H9 (cell line): ENCODE data around the gene SLC24A4. TPM values are rescaled to one million over a fixed set of nuclear protein-coding genes. Genes with fewer than 3 reads are reported as not detected.
A peak's percentile ranks its signal among the peaks of the same experiment; 100 is the strongest.

Source experiments
- DNase-seq: peaks from one replicate; pipeline ENCODE4 v3.0.0-alpha.2; 2017
- H2AFZ ChIP-seq: one replicate; pipeline ENCODE4 v1.6.1; 2013; ENCODE audit warnings: mild to moderate bottlenecking, low read length, control low read depth, moderate library complexity
- H2AK5ac ChIP-seq: 2 replicates; pipeline ENCODE4 v1.6.1; 2013; ENCODE audit warnings: low read length, control low read depth, mixed read lengths; ENCODE audit not compliant: insufficient read length
- H2BK120ac ChIP-seq: one replicate; pipeline ENCODE4 v1.6.1; 2013; ENCODE audit warnings: low read depth, mild to moderate bottlenecking, low read length, control low read depth, inconsistent platforms; ENCODE audit not compliant: poor library complexity, severe bottlenecking
- H2BK12ac ChIP-seq: 2 replicates; pipeline ENCODE4 v1.6.1; 2013; ENCODE audit warnings: low read length, control low read depth, mixed read lengths, low read depth; ENCODE audit not compliant: insufficient read length
- H2BK15ac ChIP-seq: 2 replicates; pipeline ENCODE4 v1.6.1; 2013; ENCODE audit warnings: low read depth, low read length, control low read depth
- H2BK20ac ChIP-seq: one replicate; pipeline ENCODE4 v1.6.1; 2013; ENCODE audit warnings: low read depth, mild to moderate bottlenecking, low read length, control low read depth, inconsistent platforms; ENCODE audit not compliant: poor library complexity, severe bottlenecking
- H2BK5ac ChIP-seq: 2 replicates; pipeline ENCODE4 v1.6.1; 2013; ENCODE audit warnings: low read length, control low read depth, mixed read lengths; ENCODE audit not compliant: insufficient read length
- H3K14ac ChIP-seq: 2 replicates; pipeline ENCODE4 v1.6.1; 2013; ENCODE audit warnings: low read length, control low read depth; ENCODE audit not compliant: insufficient read depth
- H3K18ac ChIP-seq: 2 replicates; pipeline ENCODE4 v1.6.1; 2013; ENCODE audit warnings: low read depth, mild to moderate bottlenecking, mixed read lengths, low read length, control low read depth; ENCODE audit not compliant: insufficient read length
- H3K23ac ChIP-seq: 2 replicates; pipeline ENCODE4 v1.6.1; 2013; ENCODE audit warnings: low read length, control low read depth, mixed read lengths, low read depth; ENCODE audit not compliant: insufficient read length
- H3K23me2 ChIP-seq: 2 replicates; pipeline ENCODE4 v1.6.1; 2013; ENCODE audit warnings: low read depth, mild to moderate bottlenecking, mixed read lengths, low read length, control low read depth; ENCODE audit not compliant: insufficient read length, poor library complexity, severe bottlenecking
- H3K27ac ChIP-seq: 2 replicates; pipeline ENCODE4 v1.5.1; 2013; ENCODE audit warnings: low read length, control low read depth, mixed read lengths, low read depth; ENCODE audit not compliant: insufficient read length
- H3K27me3 ChIP-seq: 2 replicates; pipeline ENCODE4 v1.6.1; 2013; ENCODE audit warnings: low read length, control low read depth, inconsistent platforms; ENCODE audit not compliant: insufficient read depth
- H3K4ac ChIP-seq: 2 replicates; pipeline ENCODE4 v1.6.1; 2013; ENCODE audit warnings: low read depth, mild to moderate bottlenecking, control low read depth, inconsistent platforms, low read length, moderate library complexity
- H3K4me1 ChIP-seq: 2 replicates; pipeline ENCODE4 v1.6.1; 2013; ENCODE audit warnings: low read length, control low read depth, inconsistent platforms; ENCODE audit not compliant: insufficient read depth
- H3K4me2 ChIP-seq: 2 replicates; pipeline ENCODE4 v1.6.1; 2013; ENCODE audit warnings: low read length, control low read depth, mixed read lengths; ENCODE audit not compliant: insufficient read length, insufficient read depth
- H3K56ac ChIP-seq: 2 replicates; pipeline ENCODE4 v1.6.1; 2013; ENCODE audit warnings: low read depth, mild to moderate bottlenecking, mixed read lengths, low read length, control low read depth; ENCODE audit not compliant: insufficient read length
- H3K79me1 ChIP-seq: 2 replicates; pipeline ENCODE4 v1.6.1; 2013; ENCODE audit warnings: low read depth, mild to moderate bottlenecking, moderate library complexity, low read length, control low read depth, inconsistent platforms; ENCODE audit not compliant: insufficient read depth, poor library complexity, severe bottlenecking
- H3K79me2 ChIP-seq: 2 replicates; pipeline ENCODE4 v1.6.1; 2013; ENCODE audit warnings: low read length, control low read depth, inconsistent platforms; ENCODE audit not compliant: insufficient read depth
- H3K9ac ChIP-seq: 2 replicates; pipeline ENCODE4 v1.6.1; 2013; ENCODE audit warnings: low read length, control low read depth, mixed read lengths; ENCODE audit not compliant: insufficient read length; ENCODE audit errors: extremely low read depth
- H3K9me3 ChIP-seq: one replicate; pipeline ENCODE4 v1.6.1; 2013; ENCODE audit warnings: low read depth, low read length, inconsistent platforms; ENCODE audit not compliant: control insufficient read depth
- H3T11ph ChIP-seq: one replicate; pipeline ENCODE4 v1.6.1; 2013; ENCODE audit warnings: mild to moderate bottlenecking, low read length, control low read depth, inconsistent platforms
- H4K20me1 ChIP-seq: one replicate; pipeline ENCODE4 v1.6.1; 2013; ENCODE audit not compliant: control insufficient read depth, insufficient read length, insufficient read depth
- H4K5ac ChIP-seq: 2 replicates; pipeline ENCODE4 v1.6.1; 2013; ENCODE audit warnings: low read depth, mild to moderate bottlenecking, mixed read lengths, low read length, control low read depth; ENCODE audit not compliant: insufficient read length
- H4K8ac ChIP-seq: replicated peaks from 2 replicates; pipeline ENCODE4 v1.6.1; 2013; ENCODE audit warnings: low read length, control low read depth, mixed read lengths, low read depth; ENCODE audit not compliant: insufficient read length
- H4K91ac ChIP-seq: 2 replicates; pipeline ENCODE4 v1.6.1; 2013; ENCODE audit warnings: low read depth, mild to moderate bottlenecking, moderate library complexity, mixed read lengths, low read length, control low read depth; ENCODE audit not compliant: insufficient read length
- H3K27ac Mint-ChIP-seq, 3 experiments: 2 replicates in 2 of 3; 3 replicates in 1 of 3; pipeline ENCODE4 v1.8.0; 2020 to 2021; ENCODE audit warnings: mixed read lengths in 3 of 3, mild to moderate bottlenecking in 1 of 3, moderate library complexity in 1 of 3
- H3K27me3 Mint-ChIP-seq: 2 replicates; pipeline ENCODE4 v1.8.0; 2021; ENCODE audit warnings: low read depth, mild to moderate bottlenecking, moderate library complexity, mixed read lengths
- H3K36me3 Mint-ChIP-seq, 3 experiments: 2 replicates in 2 of 3; 3 replicates in 1 of 3; pipeline ENCODE4 v1.8.0; 2020 to 2021; ENCODE audit warnings: low read depth in 3 of 3, mixed read lengths in 3 of 3; ENCODE audit not compliant: insufficient read depth in 1 of 3
- H3K4me1 Mint-ChIP-seq, 2 experiments: 2 replicates each; pipeline ENCODE4 v1.8.0; 2020; ENCODE audit warnings: mixed read lengths in 2 of 2
- H3K4me3 Mint-ChIP-seq, 2 experiments: 2 replicates in 1 of 2; 3 replicates in 1 of 2; pipeline ENCODE4 v1.8.0; 2020 to 2021; ENCODE audit warnings: mild to moderate bottlenecking in 2 of 2, mixed read lengths in 2 of 2, moderate library complexity in 1 of 2
- H3K9me3 Mint-ChIP-seq, 2 experiments: 2 replicates in 1 of 2; 3 replicates in 1 of 2; pipeline ENCODE4 v1.8.0; 2020; ENCODE audit warnings: mild to moderate bottlenecking in 2 of 2, mixed read lengths in 2 of 2, moderate library complexity in 1 of 2
- CTCF ChIP-seq: fragments of 200-600 bp; sonication (generic); conservative IDR thresholded peaks from 3 replicates; pipeline ENCODE4 v1.8.0; 2021; ENCODE audit warnings: antibody characterized with exemption, mild to moderate bottlenecking
- WGBS: extraction: QIAGEN DNeasy Blood & Tissue Kit; methylation state at CpG from one replicate; pipeline ENCODE4 v1.1.7; 2013; ENCODE audit warnings: missing lambda C conversion rate, low lambda C conversion rate, mixed read lengths; ENCODE audit not compliant: insufficient read length; ENCODE audit errors: extremely low coverage; 5-methylcytosine and 5-hydroxymethylcytosine counted together
- total RNA-seq: library from RNA; stranded (reverse); gene quantifications from 2 replicates; pipeline ENCODE4 v1.2.1, GENCODE V29; 2021

Gene SLC24A4
- total RNA-seq, 1 experiment from 2014 or later: 0.24 TPM

GRCh38 chr14:92473261-92473968 lies 150.4 kb downstream of the SLC24A4 start:
- H3K79me2 ChIP-seq: no peaks in the 10 kb centered on the region
- no peak overlapping the region for H2BK12ac ChIP-seq
- H4K20me1 ChIP-seq: no peaks in the 10 kb centered on the region
- no peaks in the 10 kb centered on the region; the same call in 1 of the 2 replicates for H3K27me3 ChIP-seq
- 0 out of 7 replicates have a peak overlapping the region, but pooled peaks of 1 of the 3 experiments have one; percentile 80 for H3K27ac Mint-ChIP-seq
- H2BK20ac ChIP-seq: no peak overlapping the region
- H2AFZ ChIP-seq: no peak overlapping the region
- no peak overlapping the region for H3K9ac ChIP-seq
- no peak overlapping the region for H3K23ac ChIP-seq
- H4K91ac ChIP-seq: peak overlapping the region; percentile 47
- peaks cover 12 to 17% of the 10 kb centered on the region in 2 experiments for H3K9me3 Mint-ChIP-seq
- no peak overlapping the region for H3K27ac ChIP-seq
- no peak overlapping the region for H3K4me3 Mint-ChIP-seq
- peaks cover 6% of the 10 kb centered on the region for H3K27me3 Mint-ChIP-seq
- H3K4me1 ChIP-seq: peaks cover 11% of the 10 kb centered on the region
- peaks cover 0 to 14% (median 0%) of the 10 kb centered on the region in 3 experiments; a peak in 4 of 7 replicates for H3K36me3 Mint-ChIP-seq
- no peaks in the 10 kb centered on the region for H3K79me1 ChIP-seq
- no peak overlapping the region for H2AK5ac ChIP-seq
- no peaks in the 10 kb centered on the region for H3K9me3 ChIP-seq
- H3K4me1 Mint-ChIP-seq: peaks cover 38 to 39% of the 10 kb centered on the region in 2 experiments
- no peak overlapping the region for H3K14ac ChIP-seq
- no peak overlapping the region for H3K18ac ChIP-seq
- no peak overlapping the region for H2BK120ac ChIP-seq
- DNase-seq: no peak
- WGBS: no CpG with 5 or more reads among the region's 9 CpGs
- H3K4ac ChIP-seq: no peak overlapping the region
- no peak overlapping the region for H3K56ac ChIP-seq
- H3K23me2 ChIP-seq: no peaks in the 10 kb centered on the region
- no peak overlapping the region for H2BK5ac ChIP-seq
- TF ChIP-seq CTCF: no peak
- H4K8ac ChIP-seq: no peak overlapping the region
- no peak overlapping the region for H3K4me2 ChIP-seq
- H3T11ph ChIP-seq: no peak overlapping the region
- H4K5ac ChIP-seq: no peak overlapping the region
- no peak overlapping the region for H2BK15ac ChIP-seq
